ENCODE results near the gene PLAAT5.

The PLAAT5 gene

DNA sequence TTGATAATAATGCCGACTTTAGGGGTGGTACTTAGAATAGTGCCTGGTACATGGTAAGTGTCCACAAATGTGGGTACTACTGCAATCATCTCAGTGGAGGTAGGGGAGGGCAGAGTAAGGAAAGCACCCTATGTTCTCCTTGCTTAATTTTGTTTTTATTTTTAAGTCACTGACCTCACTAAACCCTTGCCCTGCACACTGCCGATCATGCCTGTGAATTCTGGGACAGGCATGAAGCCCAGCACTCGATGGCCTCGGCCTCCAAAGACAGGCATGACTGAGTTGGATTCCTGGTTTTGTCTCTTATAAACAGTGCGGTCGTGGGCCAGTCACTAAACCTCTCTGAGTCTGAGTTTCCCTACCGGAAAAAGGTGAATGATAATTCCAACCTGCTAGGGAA is 21.8 kb upstream of the PLAAT5 start:
- DNase-seq (ENCODE audit: low spot score), result no peak

GRCh38 chr11:63511048-63511748 is 20.2 kb upstream of the PLAAT5 start:
- FAIRE-seq, result no peak
- DNase-seq (ENCODE audit: low spot score), result no peak

More for the DNA sequence above, 21.8 kb upstream of the PLAAT5 start:
- FAIRE-seq, result no peak

DNA sequence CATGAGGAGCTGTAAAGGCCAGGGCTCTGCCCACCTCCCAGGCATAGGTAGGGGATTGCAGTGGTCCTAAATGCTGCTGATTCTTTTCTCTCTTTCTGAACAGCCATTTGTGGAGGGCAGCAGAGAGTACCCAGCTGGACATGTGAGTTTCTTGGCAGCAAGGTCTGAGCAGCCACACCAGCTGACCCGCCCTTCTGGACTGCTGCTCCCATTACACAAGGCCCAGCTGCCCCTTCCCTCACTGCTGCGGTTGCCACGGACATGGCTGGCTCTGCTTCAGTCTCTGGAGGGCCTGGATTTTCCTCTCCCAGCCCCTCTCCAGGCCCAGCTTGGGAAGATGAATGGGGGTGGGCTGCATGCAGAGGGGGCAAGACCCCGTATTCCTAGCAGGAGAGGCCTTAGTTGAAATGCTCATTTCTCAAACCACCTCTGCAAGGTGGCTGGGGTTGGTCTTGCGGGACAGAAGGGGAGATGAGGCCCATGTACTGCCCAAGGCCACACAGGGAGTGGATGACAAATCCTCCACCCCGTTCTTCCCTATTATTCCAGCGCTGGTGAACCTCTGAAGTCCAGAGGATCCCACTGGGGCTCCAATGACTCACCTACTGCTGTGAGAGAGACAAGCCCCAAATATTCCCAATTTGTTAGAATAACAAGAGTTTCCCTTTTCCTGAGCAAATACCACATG is 19.5 kb upstream of the PLAAT5 start:
- no peak for DNase-seq (ENCODE audit: low spot score)
- FAIRE-seq, result no peak

DNA sequence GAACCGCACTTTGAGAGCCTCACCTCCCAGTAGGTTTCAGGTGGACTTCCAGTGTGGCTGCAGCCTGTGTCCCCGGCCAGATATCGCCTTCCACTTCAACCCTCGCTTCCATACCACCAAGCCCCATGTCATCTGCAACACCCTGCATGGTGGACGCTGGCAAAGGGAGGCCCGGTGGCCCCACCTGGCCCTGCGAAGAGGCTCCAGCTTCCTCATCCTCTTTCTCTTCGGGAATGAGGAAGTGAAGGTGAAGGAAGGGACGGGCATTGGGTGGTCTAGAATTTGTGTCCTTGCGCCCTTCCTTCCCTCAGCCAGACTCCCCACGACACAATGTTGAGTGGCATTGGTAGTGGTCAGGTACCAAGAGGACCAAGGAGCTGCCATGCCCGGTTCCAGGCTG is 17.8 kb upstream of the PLAAT5 start:
- DNase-seq (ENCODE audit: low spot score) (no peak), FAIRE-seq (no peak)

DNA sequence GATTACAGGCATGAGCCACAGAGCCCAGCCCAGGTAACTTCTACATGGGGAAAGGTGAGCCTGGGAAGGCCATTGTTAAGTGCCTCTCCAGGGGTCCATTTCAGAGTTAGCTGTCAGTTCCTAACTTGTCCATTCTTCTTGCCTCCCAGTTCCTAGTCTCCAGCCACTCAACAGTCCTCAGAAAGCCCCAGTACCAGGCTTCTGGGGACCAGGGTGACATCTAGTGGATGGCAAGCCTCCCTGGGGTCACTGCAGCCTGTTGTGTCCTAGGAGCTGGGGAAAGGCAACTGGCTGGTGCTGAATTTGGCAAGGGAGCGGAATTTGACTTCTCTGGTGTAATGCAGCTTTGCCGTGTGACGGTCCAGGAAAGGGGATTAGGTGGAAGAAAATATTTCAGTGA is 17.0 kb upstream of the PLAAT5 start:
- DNase-seq (ENCODE audit: low spot score) (no peak), FAIRE-seq (no peak)

DNA sequence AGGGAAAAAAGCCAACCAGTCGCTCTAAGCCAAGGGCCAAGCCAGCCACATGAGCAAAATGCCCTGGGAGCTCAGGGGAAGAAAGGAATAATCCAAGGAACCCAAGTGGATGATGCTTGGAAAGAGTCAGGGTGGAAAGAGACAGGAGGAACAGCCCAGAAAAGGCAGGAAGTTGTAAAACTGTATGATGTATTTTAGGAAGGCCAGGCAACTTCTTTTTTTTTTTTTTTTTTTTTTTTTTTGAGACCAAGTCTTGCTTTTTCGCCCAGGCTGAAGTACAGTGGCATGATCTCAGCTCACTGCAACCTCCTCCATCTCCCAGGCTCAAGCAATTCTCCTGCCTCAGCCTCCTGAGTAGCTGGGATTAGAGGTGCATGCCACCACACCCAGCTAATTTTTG is 16.5 kb upstream of the PLAAT5 start:
- no peak for FAIRE-seq
- DNase-seq (ENCODE audit: low spot score), result no peak

- DNase-seq (ENCODE audit: low spot score), result no peak
These were observed 15.9 kb upstream of the PLAAT5 start for GRCh38 chr11:63506876-63507275.

DNA sequence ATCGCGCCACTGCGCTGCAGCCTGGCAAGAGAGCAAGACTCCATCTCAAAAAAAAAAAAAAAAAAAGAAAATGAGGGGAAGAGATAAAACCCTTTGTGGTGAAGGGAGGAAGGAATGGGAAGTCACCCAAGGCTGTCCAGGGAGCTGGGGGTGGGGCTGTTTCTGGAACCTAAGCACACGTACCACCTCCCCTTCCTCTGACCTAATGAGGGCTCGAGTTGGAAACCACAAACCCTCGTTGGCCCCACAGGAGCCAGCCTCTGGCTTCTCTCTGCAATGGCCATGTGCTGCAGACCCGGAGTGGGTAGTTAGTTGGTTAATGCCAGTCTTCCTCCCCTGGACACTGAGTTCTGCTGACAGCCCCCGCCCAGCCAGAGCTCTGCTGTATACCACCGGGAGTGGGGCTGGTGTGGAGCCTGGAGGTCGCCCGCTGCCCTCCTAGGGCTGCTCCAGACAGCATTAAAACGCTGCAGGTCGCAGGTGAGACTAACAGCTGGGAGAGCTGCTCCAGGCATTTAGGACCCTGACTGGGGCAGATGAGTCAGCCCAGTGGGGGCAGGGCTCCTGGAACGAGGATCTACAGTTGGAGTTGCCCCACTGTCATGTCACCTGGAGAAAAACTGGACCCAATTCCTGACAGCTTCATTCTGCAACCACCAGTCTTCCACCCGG is 15.0 kb upstream of the PLAAT5 start, which contains the start of gene LGALS12:
Gene LGALS12 (plus strand): TSS at position 228 of the 672 bp plus-strand sequence. CDS start 375 bp downstream, at position 603.
- no peak for FAIRE-seq
- no peak for DNase-seq (ENCODE audit: low spot score)

More at GRCh38 chr11:63506876-63507275, 15.9 kb upstream of the PLAAT5 start:
- no peak for FAIRE-seq

DNA sequence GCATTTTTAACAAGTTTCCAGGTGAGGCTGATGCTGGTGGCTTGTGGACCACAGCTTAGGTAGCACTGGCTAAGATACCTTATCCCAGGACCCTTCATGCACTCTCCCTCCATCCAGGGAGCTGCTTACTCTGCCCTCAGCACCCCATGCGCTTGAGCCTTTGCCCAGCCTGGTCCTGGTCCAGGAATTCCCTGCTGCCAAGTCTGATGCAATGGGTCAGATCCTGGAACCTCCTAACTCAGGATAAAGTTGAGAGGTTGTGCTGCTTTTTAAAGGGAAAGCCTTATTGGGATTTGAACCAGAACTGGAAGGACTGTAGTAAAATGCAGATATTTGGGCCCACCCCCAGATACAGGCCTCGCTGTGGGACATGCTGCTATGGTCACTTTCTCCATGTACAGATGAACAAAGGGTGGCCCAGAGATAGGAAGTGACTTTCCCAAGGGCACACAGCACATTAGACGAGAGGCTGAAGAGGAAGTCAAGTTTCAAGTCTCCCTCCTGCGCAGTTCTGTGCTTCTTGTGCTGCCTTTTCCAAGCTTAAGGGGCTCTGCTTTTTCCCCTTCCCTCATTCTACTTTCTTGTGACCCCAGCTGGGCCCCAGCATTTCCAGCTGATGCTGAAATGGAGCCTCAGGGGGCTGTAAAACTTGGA is 14.1 kb upstream of the PLAAT5 start:
- no peak for FAIRE-seq
- DNase-seq (ENCODE audit: low spot score), result no peak

DNA sequence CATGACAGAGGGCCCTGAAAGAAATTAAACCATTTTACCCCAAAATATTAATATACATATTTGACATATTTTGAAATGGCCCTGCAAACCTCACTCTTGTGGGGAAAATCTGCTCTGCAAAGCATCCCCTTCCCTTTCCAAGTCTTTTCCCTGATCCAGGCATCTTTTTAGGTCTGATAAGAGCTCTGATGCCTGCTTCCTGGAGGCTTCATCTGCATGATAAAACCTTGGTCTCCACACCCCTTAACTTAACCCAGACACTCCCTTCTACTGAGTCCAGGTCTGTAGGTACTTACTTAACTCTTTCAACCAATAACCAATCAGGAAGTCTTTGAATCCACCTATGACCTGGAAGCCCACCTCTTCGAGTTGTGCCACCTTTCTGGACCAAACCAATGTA is 13.1 kb upstream of the PLAAT5 start:
- DNase-seq (ENCODE audit: low spot score) (no peak), FAIRE-seq (no peak)

DNA sequence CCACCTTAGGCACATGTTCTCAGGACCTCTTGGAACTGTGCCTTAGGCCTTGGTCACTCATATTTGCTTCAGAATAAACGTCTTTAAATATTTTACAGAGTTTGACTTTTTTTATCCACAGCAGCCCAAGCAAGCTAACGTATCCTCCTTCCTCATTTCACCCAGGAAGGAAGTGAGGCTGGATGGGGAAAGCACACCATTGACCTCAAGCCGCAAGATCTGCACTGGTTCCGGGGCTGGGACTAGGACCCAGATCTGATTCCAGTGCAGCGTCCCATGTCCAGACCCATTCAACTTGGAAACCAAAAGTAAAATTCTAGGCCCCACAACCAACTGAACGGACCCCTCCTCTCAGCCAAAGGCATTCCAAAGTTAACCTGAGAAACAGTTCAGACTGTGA is 12.5 kb upstream of the PLAAT5 start:
- FAIRE-seq (no peak), DNase-seq (ENCODE audit: low spot score) (no peak)

- FAIRE-seq, result no peak
- no peak for DNase-seq (ENCODE audit: low spot score)
These were observed 11.4 kb upstream of the PLAAT5 start for GRCh38 chr11:63502252-63502820.

DNA sequence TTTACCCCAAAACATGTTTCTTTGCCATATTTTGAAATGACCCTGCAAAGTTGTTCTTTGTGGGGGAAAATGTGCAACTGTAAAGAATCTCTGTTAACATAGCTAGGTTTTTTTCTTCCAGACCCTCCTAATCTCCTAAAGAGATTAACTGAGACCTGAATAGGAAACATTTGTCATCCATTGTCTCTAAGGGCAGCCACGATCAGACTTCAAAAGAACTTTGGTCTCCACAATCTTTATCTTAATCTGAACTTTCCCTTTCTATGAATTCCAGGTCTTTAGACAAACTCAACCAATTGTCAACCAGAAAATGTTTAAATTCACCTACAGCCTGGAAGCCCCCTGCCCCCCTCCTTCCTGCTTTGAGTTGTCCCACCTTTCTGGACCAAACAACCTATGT is 10.3 kb upstream of the PLAAT5 start:
- no peak for DNase-seq (ENCODE audit: low spot score)
- no peak for FAIRE-seq

DNA sequence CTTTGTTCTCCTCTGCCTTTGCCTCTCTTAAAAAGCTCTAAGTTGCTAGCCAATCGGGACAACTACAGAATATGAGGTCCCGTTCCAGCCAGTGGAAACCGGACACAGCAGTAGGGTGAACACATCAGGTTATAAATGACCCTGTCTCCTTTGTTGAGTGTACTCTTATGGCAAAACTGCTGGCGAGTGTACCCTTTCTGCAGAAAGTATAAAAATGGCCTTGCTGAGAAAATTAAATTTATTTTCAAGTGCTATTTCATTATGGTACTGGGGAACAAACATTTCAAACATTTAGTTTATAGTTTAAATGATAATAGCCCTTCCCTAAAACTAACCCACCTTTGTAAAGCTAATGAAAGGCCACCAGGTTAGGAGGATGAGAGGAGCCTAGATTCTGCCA is 8.9 kb upstream of the PLAAT5 start:
- no peak for FAIRE-seq
- DNase-seq (ENCODE audit: low spot score), result no peak

- FAIRE-seq, result no peak
- DNase-seq (ENCODE audit: low spot score), result no peak
These were observed 4.0 kb upstream of the PLAAT5 start for GRCh38 chr11:63494975-63495374.

DNA sequence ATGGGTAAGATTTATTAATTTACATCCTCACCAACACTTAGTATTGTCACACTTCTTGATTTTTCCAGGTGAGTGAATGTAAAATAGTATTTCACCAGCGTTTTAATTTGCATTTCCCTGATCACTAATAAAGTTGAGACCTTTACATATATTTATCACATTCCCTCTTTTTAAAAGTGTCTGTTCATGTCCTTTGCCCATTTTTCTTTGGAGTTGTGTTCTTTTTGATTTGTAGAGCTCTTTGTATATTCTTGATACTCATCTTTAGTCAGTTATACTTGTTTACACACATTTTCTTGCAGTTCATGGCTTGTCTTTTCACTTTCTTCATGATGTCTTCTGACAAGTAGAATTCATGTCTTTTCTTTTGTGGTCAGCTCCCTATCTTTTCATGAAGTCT is 2.2 kb upstream of the PLAAT5 start:
- DNase-seq (ENCODE audit: low spot score) (no peak), FAIRE-seq (no peak)

- DNase-seq (ENCODE audit: low spot score), result no peak
- no peak for FAIRE-seq
These were observed 1.5 kb upstream of the PLAAT5 start for GRCh38 chr11:63492441-63492840.

GRCh38 chr11:63491636-63492372 is 837 bp upstream of the PLAAT5 start:
- FAIRE-seq, result no peak

GRCh38 chr11:63491240-63491587 is 247 bp upstream of the PLAAT5 start:
- no peak for FAIRE-seq
- DNase-seq (ENCODE audit: low spot score), result no peak

More at GRCh38 chr11:63491636-63492372, 837 bp upstream of the PLAAT5 start:
- DNase-seq (ENCODE audit: low spot score), result no peak

GRCh38 chr11:63489879-63490278 is 1.1 kb downstream of the PLAAT5 start:
- FAIRE-seq, result no peak
- no peak for DNase-seq (ENCODE audit: low spot score)

DNA sequence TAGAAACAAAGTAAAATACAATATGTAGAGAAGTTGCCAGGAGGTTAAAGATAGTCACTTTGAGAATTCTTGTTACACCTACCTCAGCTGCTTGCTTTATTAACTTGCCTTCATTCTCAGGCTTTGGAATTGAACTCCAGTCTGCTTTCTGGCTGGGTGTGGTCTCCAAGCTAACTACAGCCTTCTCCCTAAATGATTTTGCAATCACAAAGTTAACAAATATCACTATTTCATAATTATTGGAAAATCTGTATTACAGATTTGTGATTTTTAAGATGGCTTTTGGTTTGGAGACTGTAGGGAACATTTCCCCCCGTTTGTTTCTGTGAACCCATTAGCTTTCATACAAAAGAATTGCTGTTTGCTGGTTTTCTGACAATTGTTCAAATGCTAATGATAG is 2.2 kb downstream of the PLAAT5 start:
- FAIRE-seq (no peak), DNase-seq (ENCODE audit: low spot score) (no peak)
